CMK (cell line): ENCODE data around the gene TEDC1.

ENCODE experiments used
- DNase-seq: peaks from one replicate; pipeline ENCODE4 v3.0.0-alpha.2; 2010; ENCODE audit warnings: low read depth

The TEDC1 gene

DNA sequence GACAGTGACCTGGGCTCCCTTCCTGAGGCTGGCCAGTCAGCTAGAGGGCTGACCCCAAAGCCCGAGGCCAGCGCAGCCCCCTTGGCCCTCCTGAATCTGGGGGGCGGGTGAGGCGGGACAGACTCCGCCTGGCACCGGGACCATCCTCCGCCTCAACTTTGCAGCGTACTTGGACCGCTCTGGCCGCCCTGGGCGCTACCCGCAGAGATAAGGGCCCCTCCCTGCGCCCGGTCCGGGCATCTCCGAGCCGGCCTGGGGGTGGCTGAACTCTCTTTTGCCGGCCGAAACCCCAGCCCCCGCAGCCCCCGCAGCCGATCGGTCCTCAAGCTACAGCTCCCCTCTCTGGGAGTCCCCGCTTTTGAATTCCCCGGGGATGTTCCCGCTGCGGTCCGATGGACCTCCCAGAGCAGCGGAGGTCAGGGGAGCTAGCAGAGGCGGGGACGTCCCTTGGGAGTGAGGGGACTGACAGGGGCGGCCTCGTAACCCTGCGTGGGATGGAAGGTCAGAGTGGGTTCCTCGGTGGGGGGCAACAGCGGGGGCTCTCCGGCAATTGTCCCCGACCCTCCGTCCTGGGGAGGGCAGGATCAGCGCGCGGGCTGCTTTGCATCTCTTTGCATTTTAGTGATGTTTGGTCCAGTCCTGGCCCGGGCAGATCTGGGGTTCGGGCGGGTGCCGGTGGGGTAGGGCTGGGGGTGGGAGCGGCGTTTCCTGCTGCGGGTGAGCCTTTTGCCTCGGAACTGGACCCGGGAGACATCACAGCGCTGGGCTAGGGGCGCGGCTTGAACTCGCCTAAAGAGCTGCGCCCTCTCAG, 4.7 kb upstream of the TEDC1 start, which contains the start of gene CRIP1:
TSS of gene CRIP1 (plus strand) at position 724 of the 811 bp plus-strand sequence. CDS start 374 bp downstream, outside the sequence.
- no peak for DNase-seq

DNA sequence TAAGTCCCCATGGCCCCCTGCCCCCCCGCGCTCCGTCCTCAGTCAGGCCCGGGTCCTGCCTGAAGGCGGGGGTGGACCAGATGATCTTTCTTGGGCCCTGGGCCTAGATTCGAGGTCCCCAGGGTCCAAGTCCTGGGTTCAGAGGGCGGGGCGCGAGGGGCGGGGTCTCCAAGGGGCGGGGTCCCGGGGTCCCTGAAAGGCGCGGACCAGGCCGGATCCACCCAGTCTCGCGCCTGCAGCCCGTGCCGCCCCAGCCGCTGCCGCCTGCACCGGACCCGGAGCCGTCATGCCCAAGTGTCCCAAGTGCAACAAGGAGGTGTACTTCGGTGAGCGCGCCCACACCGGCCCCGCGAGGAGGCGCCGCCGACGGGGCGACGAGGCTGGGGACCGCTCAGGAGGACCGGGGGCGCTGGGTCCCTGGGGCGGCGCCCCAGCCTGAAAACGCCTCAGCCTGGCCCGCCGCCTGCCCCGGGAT, 4.0 kb upstream of the TEDC1 start:
- DNase-seq, result no peak

DNA sequence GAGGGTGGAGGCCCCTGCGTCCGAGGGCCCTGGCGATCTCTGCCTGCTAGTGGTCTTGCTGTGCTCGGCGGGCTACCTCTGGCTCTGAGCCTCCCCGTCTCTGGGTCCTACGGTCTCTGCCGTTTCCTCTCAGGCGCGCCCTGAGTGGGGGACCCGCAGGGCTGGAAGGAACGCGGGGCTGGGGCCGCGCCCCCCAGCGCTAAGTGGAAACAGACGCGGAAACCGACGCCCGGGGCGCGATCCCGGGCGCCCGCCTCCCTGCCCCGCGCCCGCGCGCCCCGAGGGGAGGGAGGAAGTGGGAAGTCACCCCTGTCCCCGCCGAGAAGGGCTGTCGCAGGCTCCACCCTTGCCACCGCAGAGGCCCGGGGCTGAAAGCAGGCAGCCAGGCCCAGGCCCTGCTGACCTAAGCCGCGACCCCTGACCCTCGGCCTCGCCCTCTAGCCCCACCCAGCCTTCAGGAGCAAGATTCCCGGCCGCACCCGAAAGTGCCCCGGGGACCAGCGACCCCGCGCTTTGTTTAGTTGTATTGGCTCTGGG, 3.5 kb upstream of the TEDC1 start:
- no peak for DNase-seq

DNA sequence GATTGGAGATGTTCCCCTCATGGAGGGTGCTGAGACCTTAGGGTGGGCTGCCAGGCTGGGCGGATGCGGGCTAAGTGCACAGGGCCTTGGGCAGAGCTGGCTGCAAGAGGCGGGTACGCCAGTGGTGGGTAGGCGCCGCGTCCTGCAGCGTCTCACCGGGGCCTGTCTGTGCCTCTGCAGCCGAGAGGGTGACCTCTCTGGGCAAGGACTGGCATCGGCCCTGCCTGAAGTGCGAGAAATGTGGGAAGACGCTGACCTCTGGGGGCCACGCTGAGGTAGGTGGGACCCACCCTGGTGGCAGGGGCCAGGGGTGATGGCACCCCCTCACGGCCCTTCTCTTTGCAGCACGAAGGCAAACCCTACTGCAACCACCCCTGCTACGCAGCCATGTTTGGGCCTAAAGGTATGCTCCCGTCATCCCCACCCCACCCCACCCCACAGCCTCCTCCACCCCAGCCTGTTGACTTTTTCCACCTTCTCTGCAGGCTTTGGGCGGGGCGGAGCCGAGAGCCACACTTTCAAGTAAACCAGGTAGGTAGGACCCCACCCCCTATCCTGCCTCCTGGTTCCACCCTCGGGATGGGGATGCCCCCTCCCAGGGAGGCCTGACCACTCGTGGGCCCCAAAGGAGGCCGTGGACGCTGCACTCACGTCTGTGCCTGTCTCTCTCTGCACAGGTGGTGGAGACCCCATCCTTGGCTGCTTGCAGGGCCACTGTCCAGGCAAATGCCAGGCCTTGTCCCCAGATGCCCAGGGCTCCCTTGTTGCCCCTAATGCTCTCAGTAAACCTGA, 2.9 kb upstream of the TEDC1 start:
- DNase-seq, result no peak

DNA sequence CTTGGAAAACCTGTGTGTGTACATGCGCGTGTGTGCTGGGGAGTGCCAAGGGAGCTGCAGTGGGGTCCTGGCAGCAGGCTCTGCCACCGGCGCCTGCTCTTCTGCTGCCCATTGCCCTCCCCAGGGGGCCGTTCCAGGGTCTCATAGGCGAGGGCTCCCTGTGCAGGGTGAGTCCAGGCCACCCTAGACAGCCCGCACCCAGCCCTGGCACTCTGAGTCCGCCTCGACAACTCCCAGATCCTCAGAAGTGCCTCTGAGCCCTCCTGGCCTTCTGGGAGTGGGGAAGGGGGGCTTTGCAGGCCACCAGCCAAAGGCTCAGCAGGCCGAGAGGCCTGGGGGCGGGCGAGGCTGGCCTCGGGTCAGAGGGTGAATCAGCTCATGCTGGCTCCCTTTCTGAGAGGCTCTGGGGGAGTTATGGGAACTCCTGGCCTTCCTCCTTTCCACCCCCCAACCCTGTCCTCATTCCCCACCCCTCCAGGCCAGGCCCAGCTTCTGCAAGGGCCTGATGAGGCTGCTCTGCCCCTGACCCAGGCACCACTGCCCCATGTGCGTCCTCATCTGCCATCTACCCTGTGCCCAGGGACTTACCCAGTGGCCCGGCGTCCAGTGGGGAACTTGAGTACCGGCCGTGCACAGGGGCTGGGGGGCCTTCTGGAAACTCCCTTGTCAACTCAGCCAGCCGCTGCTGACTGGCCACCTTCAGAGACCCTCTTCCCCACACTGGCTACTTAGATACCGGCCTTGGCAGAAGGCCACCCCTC, 2.1 kb upstream of the TEDC1 start:
- no peak for DNase-seq

DNA sequence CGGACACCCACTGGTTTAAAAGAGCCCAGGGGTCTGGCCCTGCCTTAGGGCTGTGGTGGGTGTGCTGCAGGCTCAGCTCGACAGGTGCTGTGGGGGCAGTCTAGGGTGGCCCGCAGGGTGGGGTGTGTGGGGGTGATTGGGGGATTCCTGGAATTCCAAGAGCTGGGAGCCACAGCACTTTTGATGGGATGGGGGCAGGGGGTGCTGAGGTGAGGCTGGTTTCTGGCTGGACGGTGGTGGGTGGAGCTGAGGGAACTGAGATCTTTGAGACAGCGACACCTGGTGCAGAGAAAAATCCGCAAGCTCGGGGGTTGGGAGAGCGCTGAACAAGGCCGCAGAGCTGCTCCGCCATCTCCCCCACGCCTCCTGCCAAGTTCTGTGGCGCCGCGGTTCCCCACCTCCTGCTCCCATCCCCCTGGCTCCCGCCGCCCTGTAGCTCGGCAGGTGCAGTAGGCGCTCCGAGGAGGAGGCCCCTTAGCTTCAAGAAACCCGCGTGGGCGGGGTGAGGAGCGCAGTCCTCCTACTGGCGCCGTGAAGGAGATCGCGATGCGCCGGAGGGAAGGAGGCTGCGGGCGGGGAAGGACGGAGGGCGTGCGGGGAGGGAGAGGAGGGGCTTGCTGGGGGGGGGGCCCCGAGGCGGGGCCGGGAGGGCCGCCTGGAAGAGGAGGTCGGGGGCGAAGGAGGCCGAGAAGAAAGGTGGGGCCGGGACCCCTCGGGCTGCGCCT, 1.3 kb upstream of the TEDC1 start:
- DNase-seq, result no peak

DNA sequence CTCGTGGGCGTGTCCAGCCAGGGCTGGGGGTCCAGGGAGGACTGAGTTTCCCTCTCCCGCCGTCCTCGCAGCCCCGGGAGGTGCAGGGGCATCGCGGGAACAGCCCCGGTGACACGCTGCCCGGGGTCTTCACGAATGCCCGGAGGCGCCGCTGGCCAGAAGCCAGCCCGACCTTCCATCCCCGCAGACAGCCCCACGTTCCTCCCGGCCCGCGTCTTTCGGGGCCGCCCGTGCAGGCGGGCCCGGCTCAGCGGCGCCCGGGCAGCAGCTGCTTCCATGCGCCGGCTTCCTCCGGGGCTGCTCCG, 827 bp upstream of the TEDC1 start:
- no peak for DNase-seq

DNA sequence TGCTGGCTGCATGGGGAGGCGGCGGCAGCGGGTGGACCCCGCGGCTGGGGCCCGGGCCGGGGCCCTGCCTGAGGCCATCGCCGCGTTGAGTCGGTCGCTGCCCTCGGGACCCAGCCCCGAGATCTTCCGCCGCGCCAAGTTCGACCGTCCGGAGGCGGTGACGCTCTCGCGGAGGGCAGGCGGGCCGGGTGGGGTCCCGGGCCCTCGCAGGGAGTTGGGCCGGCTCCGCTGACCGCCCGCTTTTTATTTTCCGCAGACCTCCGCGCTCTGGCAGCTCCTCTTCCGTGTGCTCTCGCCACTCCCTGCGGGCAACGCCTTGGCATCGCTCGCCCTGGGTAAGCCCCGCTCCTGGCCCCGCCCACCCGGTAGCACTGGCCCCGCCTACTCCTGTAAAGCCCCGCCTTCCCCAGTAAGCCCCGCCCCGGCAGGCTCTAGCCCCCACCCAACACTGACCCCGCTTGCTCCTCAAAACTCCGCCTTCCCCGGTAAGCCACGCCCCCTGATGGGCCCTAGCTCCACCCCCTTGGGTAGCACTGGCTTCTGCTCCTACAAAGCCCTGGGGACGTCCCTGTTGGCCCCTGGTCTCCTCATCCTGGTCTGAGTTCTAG, 424 bp downstream of the TEDC1 start:
- peak; percentile 68 for DNase-seq

DNA sequence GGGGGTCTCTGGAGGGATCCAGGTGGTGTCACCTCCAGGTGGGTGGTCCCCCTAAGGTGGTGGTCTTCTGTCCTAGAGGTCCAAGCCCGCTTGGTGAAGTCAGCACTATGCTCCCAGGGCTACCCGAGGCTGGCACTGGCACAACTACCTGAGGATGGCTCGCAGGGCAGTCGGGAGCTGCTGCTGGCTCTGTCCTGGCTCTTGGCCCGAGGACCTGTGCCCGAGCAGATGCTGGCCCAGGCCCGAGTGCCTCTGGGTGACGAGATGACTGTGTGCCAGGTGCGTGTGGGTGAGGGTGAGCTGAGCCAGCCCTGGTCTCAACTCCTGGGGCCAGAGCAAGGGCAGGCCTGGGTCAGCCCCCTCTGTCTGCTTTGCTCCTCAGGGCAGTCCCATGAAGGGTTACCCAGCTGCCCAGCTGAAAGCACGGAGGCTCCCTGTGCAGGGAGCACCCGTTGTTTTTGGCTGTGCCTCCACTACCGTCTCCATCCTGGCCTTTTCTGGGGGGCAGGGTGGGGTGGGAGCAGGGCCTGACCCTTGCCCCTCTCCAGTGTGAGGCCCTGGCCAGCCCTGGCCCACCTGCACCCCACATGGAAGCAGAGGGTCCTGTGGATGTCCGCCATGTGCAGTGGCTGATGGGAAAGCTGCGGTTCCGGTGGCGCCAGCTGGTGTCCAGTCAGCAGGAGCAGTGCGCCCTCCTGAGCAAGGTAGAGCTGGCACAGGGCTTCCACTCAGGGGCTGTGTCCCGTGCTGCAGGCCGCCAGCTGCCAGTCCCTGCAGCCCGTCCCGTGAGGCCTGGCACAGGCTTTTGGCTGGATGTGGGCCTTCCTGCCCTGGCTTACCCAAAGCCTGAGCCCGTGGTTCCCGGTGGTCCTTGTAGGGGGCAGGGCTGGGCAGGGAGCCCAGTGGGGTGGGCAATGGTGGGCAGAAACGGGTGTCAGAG, 1.3 kb downstream of the TEDC1 start:
- DNase-seq, result no peak

DNA sequence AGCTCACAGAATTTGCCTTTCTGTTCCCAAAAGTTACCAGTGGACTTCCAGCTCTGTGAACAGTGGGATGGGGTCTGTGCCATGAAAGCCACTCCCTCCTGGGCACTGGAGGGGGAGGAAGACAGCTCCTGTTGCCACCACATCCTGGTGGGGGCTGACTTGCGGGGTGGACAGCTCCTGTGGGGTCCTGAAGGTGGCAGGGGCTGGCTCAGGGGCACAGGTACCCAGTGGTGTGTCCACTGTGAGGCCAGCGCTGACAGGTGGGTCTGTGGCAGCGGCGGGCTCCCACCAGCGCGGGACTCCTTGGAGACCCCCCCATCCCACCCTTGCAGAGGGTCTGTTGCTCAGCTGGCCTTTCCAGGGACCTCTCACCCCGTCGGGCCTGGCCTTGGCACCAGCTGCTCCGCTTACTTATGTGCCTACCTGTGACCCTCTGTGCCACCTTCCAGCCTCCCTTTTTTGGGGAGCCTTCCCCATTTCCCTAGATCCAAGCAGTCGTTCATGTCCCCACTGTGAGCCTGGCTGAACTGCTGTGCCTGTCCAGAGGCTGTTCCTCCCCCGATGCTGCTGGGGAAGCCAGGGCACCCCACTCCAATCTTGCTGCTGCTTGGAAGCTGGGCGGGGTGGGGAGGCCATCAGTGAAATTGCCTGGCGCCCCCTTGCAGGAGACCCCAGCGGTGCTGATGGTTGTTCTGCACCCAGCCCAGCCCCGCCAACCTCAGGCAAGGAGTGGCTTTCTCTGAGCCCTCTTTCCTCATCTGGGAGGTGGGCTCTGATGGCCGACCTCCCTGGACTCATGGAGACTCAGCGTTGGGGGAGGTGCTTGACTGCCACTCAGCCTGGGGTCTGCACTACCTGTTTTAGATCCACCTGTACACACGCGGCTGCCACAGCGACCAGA, 2.2 kb downstream of the TEDC1 start:
- no peak for DNase-seq

DNA sequence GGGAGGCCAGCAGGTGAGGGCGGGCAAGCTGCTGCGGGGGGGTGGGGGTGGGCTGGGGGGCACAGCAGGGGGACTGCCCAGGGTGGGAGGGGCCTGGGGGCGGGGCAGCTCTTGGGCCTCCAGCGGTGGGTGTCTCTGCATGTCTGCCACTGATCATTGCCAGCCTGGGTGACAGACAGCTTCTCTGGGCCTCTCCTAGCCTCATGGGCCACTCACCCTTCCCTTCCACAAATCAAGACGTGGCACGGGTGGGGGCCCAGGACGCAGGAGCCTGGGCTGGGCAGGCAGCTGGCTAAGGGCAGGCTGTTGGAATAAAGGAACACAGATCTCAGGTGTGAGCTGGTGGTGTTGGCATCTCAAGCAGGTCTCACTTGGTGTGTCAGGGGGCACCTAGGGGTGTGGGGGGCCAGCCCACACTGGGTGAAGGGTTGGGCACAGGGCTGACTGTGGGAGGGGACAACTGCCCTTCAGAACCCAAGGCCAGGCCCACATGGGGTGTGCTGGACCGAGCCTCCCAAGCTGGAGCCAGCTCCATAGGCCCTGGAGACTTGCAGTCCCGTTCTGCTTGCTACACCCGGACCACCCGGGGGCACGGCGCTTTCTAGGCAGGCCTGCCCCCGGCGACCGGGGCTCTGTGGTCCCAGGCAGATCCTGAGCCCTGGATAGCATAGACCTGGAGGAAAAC, 3.0 kb downstream of the TEDC1 start:
- no peak for DNase-seq

DNA sequence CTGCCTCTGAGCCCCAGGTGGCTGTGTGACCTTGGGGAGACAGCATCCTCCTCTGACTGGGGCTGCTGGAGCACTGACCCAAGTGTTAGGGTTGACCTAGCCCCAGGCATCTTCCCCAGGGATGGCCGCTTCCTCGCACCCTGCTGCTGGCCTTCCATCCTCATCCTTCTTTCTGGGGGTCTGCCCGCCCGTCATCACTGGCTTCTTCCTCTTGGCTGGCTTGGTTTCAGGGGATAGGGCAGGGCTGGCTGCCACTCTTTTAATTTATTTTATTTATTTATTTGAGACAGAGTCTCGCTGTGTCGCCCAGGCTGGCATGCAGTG, 3.5 kb downstream of the TEDC1 start:
- no peak for DNase-seq

DNA sequence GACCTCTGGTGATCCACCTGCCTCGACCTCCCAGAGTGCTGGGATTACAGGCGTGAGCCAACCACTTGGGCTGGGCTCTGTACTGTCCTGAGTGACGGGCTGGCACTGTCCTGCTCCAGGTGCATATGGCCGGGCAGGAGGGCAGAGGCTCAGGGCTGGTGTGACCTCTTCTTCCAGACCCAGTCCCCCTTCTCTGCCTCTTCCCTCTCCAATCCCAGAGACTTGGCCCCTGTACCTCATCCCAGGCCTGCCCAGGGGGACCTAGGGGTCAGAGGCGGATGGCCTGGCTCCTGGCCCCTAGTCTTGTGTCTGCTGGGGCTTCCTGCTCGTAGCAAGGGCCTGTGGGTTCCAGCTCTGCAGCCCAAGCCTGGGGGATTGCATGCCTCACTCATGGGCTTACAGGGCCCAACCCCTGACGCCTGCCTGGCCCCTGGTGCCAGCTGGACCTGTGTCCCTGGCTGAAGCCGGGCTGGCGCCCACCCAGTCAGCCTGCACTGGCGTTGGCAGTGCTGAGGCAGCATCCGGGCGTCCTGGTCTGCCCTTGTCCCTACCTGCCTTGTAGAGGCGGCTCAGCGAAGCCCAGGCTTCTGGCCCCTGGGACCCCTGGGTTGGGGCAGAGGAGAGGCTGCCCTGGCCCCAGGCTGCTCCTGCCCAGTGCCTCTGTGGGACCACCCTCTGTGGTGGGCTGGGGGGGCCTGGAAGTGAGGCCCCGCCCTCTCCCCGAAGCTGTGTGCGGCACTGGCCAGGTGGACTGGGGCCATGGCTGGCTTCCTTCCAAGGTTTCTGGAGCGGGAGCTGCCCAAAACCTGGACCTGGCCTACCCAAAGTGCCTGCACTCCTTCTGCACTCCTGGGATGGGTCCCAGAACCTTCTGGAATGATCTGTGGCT, 4.3 kb downstream of the TEDC1 start:
- DNase-seq, result no peak

DNA sequence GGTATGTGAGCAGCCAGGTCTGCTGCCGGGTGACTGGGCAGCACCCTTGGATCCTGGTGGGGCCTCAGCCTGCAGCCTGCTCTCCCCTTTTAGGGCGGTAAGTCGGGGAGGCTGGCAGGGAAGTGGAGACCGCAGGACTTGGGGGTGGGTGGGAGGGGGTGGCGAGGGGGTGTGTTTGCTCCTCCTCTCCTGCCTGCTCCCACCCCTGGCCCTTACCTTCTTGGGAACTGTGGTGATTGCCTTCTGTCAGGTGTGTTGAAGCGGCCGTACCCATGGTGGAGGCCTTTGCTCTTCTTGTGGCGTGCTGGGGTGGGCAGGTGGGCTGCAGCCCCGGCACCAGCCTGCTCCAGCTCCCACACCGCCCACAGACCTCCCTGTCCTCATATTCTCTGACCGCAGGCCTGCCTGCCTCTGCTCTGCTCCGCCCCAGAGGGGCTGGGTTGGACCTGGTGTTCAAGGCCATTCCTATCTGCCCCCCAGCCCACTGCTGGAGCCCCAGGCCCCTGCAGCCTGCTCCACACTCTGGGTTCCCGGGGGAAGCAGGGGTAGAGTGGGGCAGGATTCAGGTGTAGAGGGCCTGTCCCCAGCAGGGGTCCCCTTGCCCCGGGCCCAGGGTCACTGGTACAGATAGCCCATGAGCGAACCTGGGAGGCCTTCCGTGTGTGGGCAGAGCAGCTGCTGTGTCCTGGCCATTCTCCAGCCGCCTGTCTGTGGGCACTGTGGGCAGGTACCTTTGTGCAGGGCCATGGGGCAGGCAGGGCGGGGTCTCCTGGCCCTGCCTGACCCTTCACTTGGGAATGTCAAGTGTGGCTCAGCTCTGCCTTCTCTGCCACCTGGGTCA, 5.2 kb downstream of the TEDC1 start:
- no peak for DNase-seq

DNA sequence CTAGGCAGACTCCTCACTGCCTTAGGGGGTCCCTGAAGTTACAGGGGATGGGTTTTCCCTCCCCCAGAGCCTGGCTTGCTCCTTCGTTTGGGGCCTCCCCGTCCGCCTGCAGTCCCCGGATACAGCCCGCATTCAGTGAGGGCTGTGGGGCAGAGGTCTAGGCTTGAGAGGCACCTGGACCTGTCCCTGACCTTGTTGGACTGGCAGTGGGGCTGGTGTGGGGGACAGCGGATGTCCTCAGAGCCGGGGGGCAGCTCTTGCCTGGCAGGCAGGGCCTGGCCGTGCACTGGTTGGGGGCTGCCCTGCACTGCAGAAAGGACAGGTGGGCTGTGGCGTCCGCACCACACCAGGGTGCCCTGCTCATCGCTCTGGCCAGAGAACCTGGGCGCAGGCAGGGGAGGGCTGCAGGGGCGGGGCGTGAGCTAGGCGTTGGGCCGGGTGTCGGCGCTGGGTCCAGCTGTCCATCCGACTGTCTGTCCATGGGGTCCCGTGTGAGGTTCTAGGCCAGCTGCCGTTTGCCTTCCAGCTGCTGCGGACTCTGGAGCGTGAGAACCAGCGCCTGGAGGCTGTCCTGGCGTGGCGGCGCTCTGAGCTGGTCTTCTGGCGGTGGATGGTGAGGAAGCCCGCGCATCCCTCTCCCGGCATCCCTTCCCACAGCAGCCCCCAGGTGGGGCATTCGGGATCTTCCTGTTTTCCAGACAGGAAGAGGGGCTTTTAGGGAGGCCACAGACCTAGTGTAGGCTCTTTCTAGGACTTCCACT, 6.0 kb downstream of the TEDC1 start:
- no peak for DNase-seq
